Measurements from ENCODE around the gene GLIPR2. TPM values are rescaled to one million over a fixed set of nuclear protein-coding genes. Genes with fewer than 3 reads are reported as not detected.

Gene GLIPR2
- total RNA-seq, 4 donors from 2014 or later = 3.3 to 5.3 (median 3.9) TPM

DNA sequence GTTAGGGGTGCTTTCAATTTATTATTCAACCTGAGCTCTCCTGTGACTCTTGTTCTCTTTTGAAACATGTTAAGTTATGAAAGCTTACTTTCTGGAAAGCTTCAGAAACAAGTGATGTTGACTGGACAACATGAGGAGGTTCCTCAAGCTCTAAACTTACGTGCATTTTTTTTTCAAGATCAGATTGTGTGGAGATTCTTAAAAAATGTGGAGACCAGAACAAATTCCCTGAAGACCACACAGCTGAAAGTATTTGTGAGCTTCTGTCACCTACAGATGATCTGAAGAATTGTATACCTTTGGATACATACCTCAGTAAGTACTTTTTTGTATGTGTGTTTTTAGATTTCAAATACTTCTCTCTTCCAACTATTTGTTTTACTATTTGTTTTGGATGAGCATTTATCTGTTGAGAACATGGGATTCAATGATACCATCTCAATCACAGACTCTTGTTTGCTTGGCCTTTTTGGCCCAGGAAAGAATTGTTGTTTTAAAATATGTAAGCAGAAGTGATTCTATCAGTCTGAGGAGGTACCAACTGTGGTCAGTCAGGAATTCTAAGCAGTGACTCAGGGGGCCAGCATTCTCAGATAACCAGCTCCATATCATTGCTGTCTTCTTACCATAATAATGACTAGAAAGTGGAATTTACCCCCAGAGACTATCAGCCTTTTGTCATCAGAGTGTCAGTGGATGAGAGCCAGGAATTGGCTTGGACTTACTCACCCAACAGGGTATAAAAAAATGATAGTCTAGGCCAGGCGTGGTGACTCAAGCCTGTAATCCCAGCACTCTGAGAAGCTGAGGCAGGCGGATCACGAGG is 34.4 kb upstream of the GLIPR2 start:
- Histone ChIP-seq H3K36me3 (no peaks in the 10 kb centered on the region), H3K9me3 (no peaks in the 10 kb centered on the region), H3K27me3 (no peaks in the 10 kb centered on the region), H3K27ac (no peak overlapping the region), H3K4me3 (no peak overlapping the region), H3K4me1 (no peaks in the 10 kb centered on the region)
- intact Hi-C loops (cut with DNase I; ENCODE audit: low total_unique reads) (loop anchor here (2.0 to 5.0 kb wide), 2 partner anchors 35 to 225 kb away; partner anchors contain the start of gene GLIPR2), in situ Hi-C loops (cut with MboI; ENCODE audit: low sequenced_read_pairs in 4 of 4) (loop anchor here in 3 of 4 donors (5.0 to 10.0 kb wide), 2 partner anchors 65 to 223 kb away; partner anchors contain the start of gene CCIN (in 2 of the 3))
- TF ChIP-seq POLR2A (IDR thresholded peaks at IDR 0.05) = no peak
- TF ChIP-seq, protein P1, sequence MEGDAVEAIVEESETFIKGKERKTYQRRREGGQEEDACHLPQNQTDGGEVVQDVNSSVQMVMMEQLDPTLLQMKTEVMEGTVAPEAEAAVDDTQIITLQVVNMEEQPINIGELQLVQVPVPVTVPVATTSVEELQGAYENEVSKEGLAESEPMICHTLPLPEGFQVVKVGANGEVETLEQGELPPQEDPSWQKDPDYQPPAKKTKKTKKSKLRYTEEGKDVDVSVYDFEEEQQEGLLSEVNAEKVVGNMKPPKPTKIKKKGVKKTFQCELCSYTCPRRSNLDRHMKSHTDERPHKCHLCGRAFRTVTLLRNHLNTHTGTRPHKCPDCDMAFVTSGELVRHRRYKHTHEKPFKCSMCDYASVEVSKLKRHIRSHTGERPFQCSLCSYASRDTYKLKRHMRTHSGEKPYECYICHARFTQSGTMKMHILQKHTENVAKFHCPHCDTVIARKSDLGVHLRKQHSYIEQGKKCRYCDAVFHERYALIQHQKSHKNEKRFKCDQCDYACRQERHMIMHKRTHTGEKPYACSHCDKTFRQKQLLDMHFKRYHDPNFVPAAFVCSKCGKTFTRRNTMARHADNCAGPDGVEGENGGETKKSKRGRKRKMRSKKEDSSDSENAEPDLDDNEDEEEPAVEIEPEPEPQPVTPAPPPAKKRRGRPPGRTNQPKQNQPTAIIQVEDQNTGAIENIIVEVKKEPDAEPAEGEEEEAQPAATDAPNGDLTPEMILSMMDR (IDR thresholded peaks at IDR 0.05 in 4 of 5, conservative IDR thresholded peaks at IDR 0.05 in 1 of 5) = no peak
- DNase-seq = peak in 1 of 2 donors; percentile 16
- no peak for ATAC-seq

DNA sequence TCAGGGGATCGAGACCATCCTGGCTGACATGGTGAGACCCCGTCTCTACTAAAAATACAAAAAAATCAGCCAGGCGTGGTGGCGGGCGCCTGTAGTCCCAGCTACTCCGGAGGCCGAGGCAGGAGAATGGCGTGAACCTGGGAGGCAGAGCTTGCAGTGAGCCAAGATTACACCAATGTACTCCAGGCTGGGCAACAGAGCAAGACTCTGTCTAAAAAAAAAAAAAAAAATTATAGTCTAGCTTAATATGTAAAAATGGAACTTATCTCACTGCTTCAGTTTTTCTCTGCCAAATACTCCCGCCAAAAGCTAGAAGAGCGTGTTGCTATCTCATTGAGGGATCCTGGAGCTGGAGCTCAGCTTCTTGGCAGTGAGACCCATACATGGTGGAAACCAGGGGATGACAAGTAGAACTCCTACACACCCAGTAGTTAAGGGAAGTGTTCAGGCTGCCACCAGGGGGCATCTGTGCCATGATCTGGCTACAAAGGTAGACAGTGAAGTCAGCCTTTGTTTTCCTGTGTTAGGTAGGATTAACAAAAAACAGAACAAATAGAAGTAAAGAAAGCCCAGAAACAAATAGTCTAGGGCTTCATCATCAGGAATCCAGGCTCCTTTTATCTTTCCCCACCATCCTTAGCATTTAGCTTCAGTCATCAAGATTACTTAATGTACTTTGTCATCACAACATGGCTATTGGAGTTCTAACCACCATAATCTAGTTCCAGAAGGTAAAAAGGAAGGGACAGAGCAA is 33.6 kb upstream of the GLIPR2 start:
- no peaks in the 10 kb centered on the region for H3K27me3 ChIP-seq
- H3K4me1 ChIP-seq = no peaks in the 10 kb centered on the region
- H3K36me3 ChIP-seq = no peaks in the 10 kb centered on the region
- intact Hi-C loops (cut with DNase I; ENCODE audit: low total_unique reads) = loop anchor here (1.0 to 5.0 kb wide), 3 partner anchors 34 to 224 kb away; partner anchors contain the start of gene GLIPR2
- in situ Hi-C loops (cut with MboI; ENCODE audit: low sequenced_read_pairs in 4 of 4) = loop anchor here in 3 of 4 donors (5.0 to 10.0 kb wide), 2 partner anchors 64 to 222 kb away; partner anchors contain the start of gene CCIN (in 2 of the 3)
- DNase-seq (peak; percentile 31 to 63), ATAC-seq (peak; percentile 77 to 86)
- H3K9me3 ChIP-seq = no peaks in the 10 kb centered on the region
- TF ChIP-seq, protein P1 (IDR thresholded peaks at IDR 0.05 in 4 of 5, conservative IDR thresholded peaks at IDR 0.05 in 1 of 5) = peak; percentile 50 to 74 (median 68)
- no peak for TF ChIP-seq POLR2A (IDR thresholded peaks at IDR 0.05)
- no peak overlapping the region for H3K27ac ChIP-seq
- no peak overlapping the region for H3K4me3 ChIP-seq

- no peak for DNase-seq
- Histone ChIP-seq H3K9me3 (no peaks in the 10 kb centered on the region), H3K4me3 (no peak overlapping the region), H3K27me3 (no peaks in the 10 kb centered on the region), H3K27ac (no peak overlapping the region), H3K4me1 (no peaks in the 10 kb centered on the region), H3K36me3 (no peaks in the 10 kb centered on the region)
- intact Hi-C loops (cut with DNase I; ENCODE audit: low total_unique reads) = no loop called here
- no peak for ATAC-seq
- in situ Hi-C loops (cut with MboI; ENCODE audit: low sequenced_read_pairs in 4 of 4) = loop anchor here in 1 of 4 donors (10.0 kb wide), 1 partner anchor 216 kb away; no protein-coding TSS in a partner anchor
- TF ChIP-seq POLR2A (IDR thresholded peaks at IDR 0.05) = no peak
- TF ChIP-seq, protein P1 (IDR thresholded peaks at IDR 0.05 in 4 of 5, conservative IDR thresholded peaks at IDR 0.05 in 1 of 5) = no peak
Measured at GRCh38 chr9:36109071-36109470, 27.5 kb upstream of the GLIPR2 start.

DNA sequence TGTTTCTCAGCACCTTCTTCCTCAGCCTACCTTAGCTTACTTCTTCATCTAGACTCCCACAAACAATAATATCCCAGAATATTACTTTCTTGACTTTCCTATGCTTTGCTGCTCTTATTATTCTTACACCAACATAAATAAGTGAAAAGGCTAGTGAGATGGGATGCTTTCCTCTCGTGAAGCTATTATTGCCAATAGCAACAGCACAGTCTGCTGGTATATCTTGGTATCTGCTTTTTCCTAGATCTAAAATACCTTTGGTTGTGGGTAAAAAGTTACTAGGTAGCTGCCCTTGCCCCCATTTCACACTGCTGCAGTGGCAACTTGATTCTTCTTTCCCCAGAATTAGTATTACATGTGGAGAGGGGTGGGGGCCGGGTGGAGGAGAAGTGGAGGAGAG is 26.1 kb upstream of the GLIPR2 start:
- no peaks in the 10 kb centered on the region for H3K4me1 ChIP-seq
- intact Hi-C loops (cut with DNase I; ENCODE audit: low total_unique reads) = no loop called here
- ATAC-seq (no peak), DNase-seq (no peak)
- no peaks in the 10 kb centered on the region for H3K9me3 ChIP-seq
- in situ Hi-C loops (cut with MboI; ENCODE audit: low sequenced_read_pairs in 4 of 4) = no loop called here
- TF ChIP-seq, protein P1 (IDR thresholded peaks at IDR 0.05 in 4 of 5, conservative IDR thresholded peaks at IDR 0.05 in 1 of 5) = no peak
- TF ChIP-seq POLR2A (IDR thresholded peaks at IDR 0.05) = no peak
- no peaks in the 10 kb centered on the region for H3K36me3 ChIP-seq
- no peak overlapping the region for H3K4me3 ChIP-seq
- no peak overlapping the region for H3K27ac ChIP-seq
- no peaks in the 10 kb centered on the region for H3K27me3 ChIP-seq
